GM12878 (cell line): Measurements from ENCODE around the gene TESPA1. TPM values are rescaled to one million over a fixed set of nuclear protein-coding genes. Genes with fewer than 3 reads are reported as not detected.

Experiments used
- ATAC-seq: fragments of 200-7000 bp; cut with Tn5 transposase; 3 replicates; pipeline ENCODE4 v1.9.1; 2020; ENCODE audit warnings: mild to moderate bottlenecking, moderate library complexity
- BruUV-seq: library from RNA; stranded (reverse); fragments of 400-500 nt; replicated peaks from 2 replicates; lab custom pipeline; 2021; lab: Mats Ljungman, UMichigan
- CTCF ChIA-PET: fragments of 300-600 bp; sonication (Branson Sonifier 250); formaldehyde crosslinking; extraction: SDS; loops from one replicate; lab custom pipeline; 2021; ENCODE audit warnings: inconsistent platforms; lab: Yijun Ruan, JAX
- POLR2A ChIA-PET: fragments of 350-600 bp; formaldehyde crosslinking; extraction: SDS; loops from one replicate; lab custom pipeline; 2021; ENCODE audit warnings: inconsistent platforms; lab: Charles Lee
- RAD21 ChIA-PET: fragments of 300-600 bp; sonication (Branson Sonifier 250); formaldehyde crosslinking; loops from one replicate; lab custom pipeline; 2023; ENCODE audit warnings: antibody characterized with exemption; ENCODE audit not compliant: unreplicated experiment; lab: Charles Lee
- SMC1A ChIA-PET: fragments of 300-600 bp; sonication (Branson Sonifier 250); formaldehyde crosslinking; loops from one replicate; lab custom pipeline; 2023; ENCODE audit not compliant: unreplicated experiment, uncharacterized antibody; lab: Charles Lee
- DNase-seq: peaks from one replicate; pipeline ENCODE4 v3.0.0-alpha.2; 2011; ENCODE audit warnings: low read depth, low spot score
- FAIRE-seq: peaks from 3 replicates; lab custom pipeline; 2011; peaks lifted over from hg19 to GRCh38; lab: Jason Lieb, UNC
- H2AFZ ChIP-seq: 2 replicates; pipeline ENCODE4 v1.6.0; 2011; ENCODE audit warnings: low read depth, low read length, control low read depth; ENCODE audit not compliant: control insufficient read depth
- H3K27ac ChIP-seq: 2 replicates; pipeline ENCODE4 v1.5.1; 2011; ENCODE audit warnings: control low read depth; ENCODE audit not compliant: control insufficient read depth, insufficient read depth
- H3K27me3 ChIP-seq, 2 experiments: replicated peaks in 1 of 2; 2 replicates each; pipeline versions ENCODE4 v1.6.0 to v1.6.1; 2011; ENCODE audit warnings: low read length in 1 of 2; ENCODE audit not compliant: control insufficient read depth in 2 of 2, insufficient read depth in 2 of 2
- H3K36me3 ChIP-seq, 2 experiments: 2 replicates each; pipeline ENCODE4 v1.5.1; 2011; ENCODE audit warnings: low read length in 1 of 2; ENCODE audit not compliant: control insufficient read depth in 2 of 2, insufficient read depth in 2 of 2
- H3K4me1 ChIP-seq: 2 replicates; pipeline ENCODE4 v1.6.1; 2011; ENCODE audit warnings: mild to moderate bottlenecking, low read length, moderate library complexity, mixed read lengths; ENCODE audit not compliant: control insufficient read depth, insufficient read depth
- H3K4me2 ChIP-seq: 2 replicates; pipeline ENCODE4 v1.6.0; 2011; ENCODE audit warnings: control low read depth; ENCODE audit not compliant: control insufficient read depth, insufficient read depth
- H3K4me3 ChIP-seq: fragments of 200-600 bp; sonication (generic); 2 replicates; pipeline ENCODE4 v1.5.1; 2016
- H3K79me2 ChIP-seq: 2 replicates; pipeline ENCODE4 v1.6.0; 2011; ENCODE audit warnings: low read length; ENCODE audit not compliant: control insufficient read depth, insufficient read depth
- H3K9ac ChIP-seq: 2 replicates; pipeline ENCODE4 v1.8.0; 2011; ENCODE audit warnings: low read length, control low read depth, mixed read lengths; ENCODE audit not compliant: control insufficient read depth, insufficient read depth
- H3K9me3 ChIP-seq: replicated peaks from 3 replicates; pipeline ENCODE4 v1.5.1; 2011; ENCODE audit warnings: mild to moderate bottlenecking, low read length; ENCODE audit not compliant: control insufficient read depth, insufficient read depth
- H4K20me1 ChIP-seq: 2 replicates; pipeline ENCODE4 v1.6.0; 2011; ENCODE audit not compliant: control insufficient read depth, insufficient read depth
- CBX5 ChIP-seq: sonication (generic); IDR thresholded peaks from 2 replicates; pipeline ENCODE4 v1.6.1; 2016; ENCODE audit warnings: low read depth, moderate library complexity, mild to moderate bottlenecking, inconsistent platforms
- EGR1 ChIP-seq, 2 experiments: IDR thresholded peaks; 1 replicate in 1 of 2; 2 replicates in 1 of 2; pipeline ENCODE4 v1.6.1; 2011 to 2012; ENCODE audit warnings: low read depth in 2 of 2, low read length in 2 of 2, borderline replicate concordance in 1 of 2, mild to moderate bottlenecking in 1 of 2, moderate library complexity in 1 of 2
- EZH2 ChIP-seq: IDR thresholded peaks from 2 replicates; pipeline ENCODE4 v1.6.1; 2012; ENCODE audit warnings: low read depth, mild to moderate bottlenecking, control low read depth, inconsistent platforms, low read length, borderline replicate concordance; ENCODE audit not compliant: control insufficient read depth
- FOS ChIP-seq: IDR thresholded peaks from 3 replicates; pipeline ENCODE4 v1.6.1; 2011; ENCODE audit warnings: borderline replicate concordance; ENCODE audit not compliant: insufficient read length; ENCODE audit errors: extremely low read depth
- NR2F1 ChIP-seq: fragments of 450-650 bp; conservative IDR thresholded peaks from 2 replicates; pipeline ENCODE4 v1.6.1; 2017; ENCODE audit warnings: mild to moderate bottlenecking
- TBL1XR1 ChIP-seq: IDR thresholded peaks from 2 replicates; pipeline ENCODE4 v1.6.1; 2012; ENCODE audit warnings: low read depth, low read length, improper control_type of control experiment
- ZZZ3 ChIP-seq: IDR thresholded peaks from 2 replicates; pipeline ENCODE4 v1.6.1; 2011; ENCODE audit warnings: low read depth; ENCODE audit not compliant: control insufficient read depth, insufficient read length
- WGBS: methylation state at CpG from one replicate; pipeline ENCODE4 v1.1.6; 2016; ENCODE audit warnings: low lambda C conversion rate; ENCODE audit not compliant: insufficient replicate concordance, insufficient coverage; ENCODE audit errors: missing lambda C conversion rate; 5-methylcytosine and 5-hydroxymethylcytosine counted together
- in situ Hi-C: fragments of 300-500 bp; cut with MboI; formaldehyde crosslinking; loops from 9 replicates; pipeline ENCODE4 v1.14.3; 2018; ENCODE audit warnings: mixed read lengths
- intact Hi-C: fragments of 100-400 bp; cut with micrococcal nuclease; formaldehyde crosslinking; loops from one replicate; pipeline ENCODE4 v1.14.2; 2022; ENCODE audit not compliant: unreplicated experiment
- polyA plus RNA-seq, 11 experiments: library from polyadenylated mRNA; depleted of rRNA in 4 of 11; unstranded in 6 of 11; stranded (reverse) in 5 of 11; fragments of >200 nt; fragmentation: Nextera tagmentation in 4 of 11; fragmentation: Illumina TruSeq in 1 of 11; extraction: Ambion mirVana in 4 of 11; extraction: Trizol in 1 of 11; gene quantifications; 1 replicate in 1 of 11; 2 replicates in 10 of 11; pipeline versions ENCODE4 v1.2.1 to v1.2.3, GENCODE V29; 2011 to 2016; ENCODE audit warnings: inconsistent platforms in 2 of 11, missing spikeins in 2 of 11, low read depth in 1 of 11
- total RNA-seq, 4 experiments: library from RNA; depleted of rRNA in 3 of 4; stranded (reverse); fragments of >200 nt in 3 of 4; fragmentation: Illumina TruSeq in 1 of 4; extraction: Trizol in 1 of 4; gene quantifications; 2 replicates each; pipeline versions ENCODE4 v1.2.1 to v1.2.3, GENCODE V29; 2013 to 2021
- TF ChIP-seq, protein P1 (sequence below): fragments of 450-650 bp; IDR thresholded peaks from 2 replicates; pipeline ENCODE4 v1.6.1; 2017; ENCODE audit warnings: mild to moderate bottlenecking

TESPA1 gene
- total and polyA plus RNA-seq, 10 of the 15 experiments (the other 5 are each of a cell fraction or from before 2014, with no cell fraction given), result 13.8 to 56.2 (median 23.9) TPM

DNA sequence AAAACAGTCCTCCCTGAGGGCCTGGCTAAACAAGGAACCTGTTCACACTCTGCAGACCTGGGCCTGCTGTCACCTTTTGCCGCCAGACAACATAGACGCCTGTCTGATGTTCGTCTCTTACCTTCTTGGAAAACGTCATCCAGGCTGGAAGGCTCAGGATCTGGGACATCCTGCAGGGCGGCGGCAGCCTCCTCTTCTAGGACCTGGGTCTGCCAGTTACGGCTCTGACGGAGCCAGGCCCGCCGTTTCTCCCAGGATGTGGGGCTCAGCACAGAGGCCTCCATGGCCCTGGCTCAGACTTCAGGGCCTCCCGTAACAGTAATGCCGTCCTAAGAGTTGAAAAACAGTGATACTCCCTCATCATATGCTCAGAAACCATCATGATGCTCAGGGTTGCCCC is 10.3 kb downstream of the TESPA1 start:
- ATAC-seq, result no peak
- Histone ChIP-seq H3K27ac (no peak overlapping the region), H3K4me3 (no peak overlapping the region), H3K79me2 (no peaks in the 10 kb centered on the region; the same call in 1 of the 2 replicates), H3K9ac (no peak overlapping the region), H4K20me1 (no peaks in the 10 kb centered on the region), H3K27me3 (no peaks in the 10 kb centered on the region), H3K9me3 (no peaks in the 10 kb centered on the region), H2AFZ (no peak overlapping the region), H3K36me3 (peaks cover 0 to 5% of the 10 kb centered on the region in 2 experiments; a peak in 1 of 4 replicates), H3K4me1 (no peaks in the 10 kb centered on the region), H3K4me2 (no peak overlapping the region)
- SMC1A ChIA-PET, result interaction anchor here (1.0 to 13.8 kb wide), 6 partner anchors 8 to 98 kb away, joined by 3 to 90 read pairs (median 6); no protein-coding TSS in a partner anchor
- no peak for DNase-seq
- intact Hi-C loops (no loop called here), in situ Hi-C loops (no loop called here)
- RAD21 ChIA-PET, result interaction anchor here (0.9 kb wide), 1 partner anchor 15 kb away, joined by 3 read pairs; no protein-coding TSS in a partner anchor
- POLR2A ChIA-PET, result interaction anchor here (1.4 kb wide), 1 partner anchor 14 kb away, joined by 3 read pairs; no protein-coding TSS in a partner anchor
- CTCF ChIA-PET, result interaction anchor here (0.6 to 6.6 kb wide), 10 partner anchors 10 to 755 kb away, joined by 3 to 30 read pairs (median 4); partner anchors contain the start of gene TESPA1
- WGBS, result 93% methylated on average over 12 of the region's 12 CpGs
- TF ChIP-seq ZZZ3 (no peak), EZH2 (no peak), CBX5 (no peak), NR2F1 (no peak), FOS (no peak), EGR1 (IDR thresholded peaks at IDR 0.05; ENCODE audit: borderline replicate concordance in 1 of 2, low read depth in 2 of 2, low read length in 2 of 2) (no peak), TBL1XR1 (no peak)
- TF ChIP-seq, protein P1, sequence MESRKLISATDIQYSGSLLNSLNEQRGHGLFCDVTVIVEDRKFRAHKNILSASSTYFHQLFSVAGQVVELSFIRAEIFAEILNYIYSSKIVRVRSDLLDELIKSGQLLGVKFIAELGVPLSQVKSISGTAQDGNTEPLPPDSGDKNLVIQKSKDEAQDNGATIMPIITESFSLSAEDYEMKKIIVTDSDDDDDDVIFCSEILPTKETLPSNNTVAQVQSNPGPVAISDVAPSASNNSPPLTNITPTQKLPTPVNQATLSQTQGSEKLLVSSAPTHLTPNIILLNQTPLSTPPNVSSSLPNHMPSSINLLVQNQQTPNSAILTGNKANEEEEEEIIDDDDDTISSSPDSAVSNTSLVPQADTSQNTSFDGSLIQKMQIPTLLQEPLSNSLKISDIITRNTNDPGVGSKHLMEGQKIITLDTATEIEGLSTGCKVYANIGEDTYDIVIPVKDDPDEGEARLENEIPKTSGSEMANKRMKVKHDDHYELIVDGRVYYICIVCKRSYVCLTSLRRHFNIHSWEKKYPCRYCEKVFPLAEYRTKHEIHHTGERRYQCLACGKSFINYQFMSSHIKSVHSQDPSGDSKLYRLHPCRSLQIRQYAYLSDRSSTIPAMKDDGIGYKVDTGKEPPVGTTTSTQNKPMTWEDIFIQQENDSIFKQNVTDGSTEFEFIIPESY, result no peak
- no TSS peak for BruUV-seq
- no peak for FAIRE-seq
